HL-60 (cell line): ENCODE data around the gene ADIPOR2.

Source experiments
- DNase-seq, 2 experiments: peaks; one replicate each; pipeline ENCODE4 v3.0.0-alpha.2; 2010 to 2020; ENCODE audit warnings: low read depth in 1 of 2, low spot score in 1 of 2
- H3K27ac ChIP-seq: fragments of 250-450 bp; sonication (Bioruptor Pico); replicated peaks from 2 replicates; pipeline ENCODE4 v1.5.1; 2020; ENCODE audit warnings: mild to moderate bottlenecking, moderate library complexity
- H3K27me3 ChIP-seq: fragments of 250-450 bp; sonication (Bioruptor Pico); 2 replicates; pipeline ENCODE4 v1.5.1; 2021; ENCODE audit warnings: mild to moderate bottlenecking, moderate library complexity; ENCODE audit not compliant: insufficient read depth, poor library complexity, severe bottlenecking
- H3K4me3 ChIP-seq: replicated peaks from 2 replicates; pipeline ENCODE4 v1.5.1; 2011; ENCODE audit warnings: mild to moderate bottlenecking, control low read depth, low read length; ENCODE audit not compliant: insufficient read depth
- CTCF ChIP-seq: IDR thresholded peaks from one replicate; pipeline ENCODE4 v1.5.1; 2011; ENCODE audit warnings: low read length, control low read depth, inconsistent platforms; ENCODE audit not compliant: insufficient read depth
- GABPA ChIP-seq: IDR thresholded peaks from 2 replicates; pipeline ENCODE4 v1.6.1; 2012; ENCODE audit warnings: low read depth
- POLR2AphosphoS5 ChIP-seq: IDR thresholded peaks from 2 replicates; pipeline ENCODE4 v1.6.1; 2012; ENCODE audit warnings: low read depth
- REST ChIP-seq: IDR thresholded peaks from 2 replicates; pipeline ENCODE4 v1.6.1; 2012; ENCODE audit warnings: low read depth; ENCODE audit not compliant: insufficient replicate concordance
- SPI1 ChIP-seq: IDR thresholded peaks from 2 replicates; pipeline ENCODE4 v1.6.1; 2012; ENCODE audit warnings: low read depth, mild to moderate bottlenecking, borderline replicate concordance

The ADIPOR2 gene

GRCh38 chr12:1822699-1823098 lies 131.8 kb downstream of the ADIPOR2 start:
- no peak for TF ChIP-seq GABPA
- no peak for TF ChIP-seq SPI1
- no peak for TF ChIP-seq REST
- no peak for TF ChIP-seq CTCF
- no peak for TF ChIP-seq POLR2AphosphoS5
- H3K4me3 ChIP-seq: no peak overlapping the region
- no peak for DNase-seq
- no peak overlapping the region for H3K27ac ChIP-seq
- H3K27me3 ChIP-seq: peaks cover 12% of the 10 kb centered on the region

- TF ChIP-seq SPI1: no peak
- TF ChIP-seq POLR2AphosphoS5: no peak
- TF ChIP-seq CTCF: no peak
- TF ChIP-seq REST: no peak
- no peak for TF ChIP-seq GABPA
- no peak for DNase-seq
- peaks cover 12% of the 10 kb centered on the region for H3K27me3 ChIP-seq
These were observed 132.4 kb downstream of the ADIPOR2 start for GRCh38 chr12:1823237-1823636.

GRCh38 chr12:1825382-1826102 lies 134.7 kb downstream of the ADIPOR2 start:
- no peak for TF ChIP-seq REST
- no peak for TF ChIP-seq SPI1
- no peak for TF ChIP-seq GABPA
- TF ChIP-seq POLR2AphosphoS5: no peak
- no peak for TF ChIP-seq CTCF
- Histone ChIP-seq H3K27me3 (peaks cover under 1% of the 10 kb centered on the region), H3K27ac (no peak overlapping the region), H3K4me3 (no peak overlapping the region)
- no peak for DNase-seq

More at GRCh38 chr12:1823237-1823636, 132.4 kb downstream of the ADIPOR2 start:
- Histone ChIP-seq H3K27ac (no peak overlapping the region), H3K4me3 (no peak overlapping the region)
